ENCODE measurements around the gene SALL1.

SALL1 gene

GRCh38 chr16:51143196-51143977 lies 7.7 kb downstream of the SALL1 start:
- DNase-seq, result no peak

DNA sequence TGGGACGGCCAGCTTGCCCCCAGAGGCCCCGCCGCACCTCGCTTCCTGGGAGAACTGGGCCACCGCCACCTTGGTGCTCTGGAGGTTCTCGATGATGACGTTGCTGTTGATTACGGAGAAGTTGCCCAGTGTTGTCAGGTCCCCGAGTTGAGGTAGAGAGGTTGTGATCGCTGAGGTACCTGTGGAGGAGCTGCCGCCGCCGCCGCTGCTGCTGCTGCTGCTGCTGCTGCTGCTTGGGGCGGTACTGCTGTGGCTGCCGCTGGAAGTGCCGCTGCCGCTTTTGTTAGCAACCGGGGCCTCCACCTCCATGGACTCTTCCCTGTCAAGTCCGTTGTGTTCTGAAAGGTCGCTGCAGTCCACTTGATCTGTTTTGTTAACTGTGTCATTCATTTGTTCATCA lies 9.5 kb downstream of the SALL1 start:
- DNase-seq, result no peak

DNA sequence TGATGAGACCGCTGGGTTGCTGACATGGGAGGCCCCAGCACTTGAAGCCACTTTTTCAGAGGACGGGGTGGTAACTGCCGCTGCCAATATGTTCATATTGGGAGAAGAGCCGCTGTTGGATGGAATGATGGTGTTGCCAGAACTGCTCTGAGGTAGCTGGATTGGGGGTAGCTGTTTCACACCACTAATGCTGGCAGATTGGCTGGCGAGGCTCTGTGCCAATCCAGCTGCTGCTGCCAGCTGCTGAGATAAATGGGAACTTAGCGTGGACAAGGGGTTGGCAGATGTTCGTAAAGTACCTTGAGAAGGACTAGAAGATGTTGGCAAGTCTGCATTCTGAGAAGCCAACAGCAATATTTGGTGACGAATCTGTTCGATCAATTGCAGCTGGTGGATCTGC lies 10.0 kb downstream of the SALL1 start:
- no peak for DNase-seq

- no peak for DNase-seq
These were observed 11.0 kb downstream of the SALL1 start for GRCh38 chr16:51140112-51140511.

DNA sequence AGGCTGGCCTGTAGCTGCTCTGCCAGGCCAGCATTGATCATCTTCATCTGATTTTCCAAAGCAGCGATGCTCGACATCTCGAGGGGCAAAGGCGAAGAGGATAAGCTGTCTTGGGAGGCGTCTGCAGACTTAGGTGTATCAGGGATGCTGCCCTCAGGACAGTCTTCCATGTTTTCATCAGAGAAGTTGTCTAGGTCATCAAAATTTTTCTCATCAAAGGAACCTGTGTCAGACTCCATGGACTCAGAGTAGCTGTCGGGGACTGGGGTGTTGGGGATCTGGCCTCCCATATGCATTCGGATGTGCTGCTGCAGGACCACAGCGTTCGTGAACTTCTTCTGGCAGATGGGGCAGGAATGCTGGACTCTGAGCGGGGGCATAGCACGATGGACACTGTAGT lies 11.5 kb downstream of the SALL1 start:
- no peak for DNase-seq

- DNase-seq, result no peak
These were observed 12.9 kb downstream of the SALL1 start for GRCh38 chr16:51138178-51138577.

- peak in 40 of 56 donors; percentile 15 to 81 (median 52) for DNase-seq
These were observed 14.0 kb downstream of the SALL1 start for GRCh38 chr16:51137097-51137496.

- no peak for DNase-seq
These were observed 16.2 kb downstream of the SALL1 start for GRCh38 chr16:51134876-51135275.

DNA sequence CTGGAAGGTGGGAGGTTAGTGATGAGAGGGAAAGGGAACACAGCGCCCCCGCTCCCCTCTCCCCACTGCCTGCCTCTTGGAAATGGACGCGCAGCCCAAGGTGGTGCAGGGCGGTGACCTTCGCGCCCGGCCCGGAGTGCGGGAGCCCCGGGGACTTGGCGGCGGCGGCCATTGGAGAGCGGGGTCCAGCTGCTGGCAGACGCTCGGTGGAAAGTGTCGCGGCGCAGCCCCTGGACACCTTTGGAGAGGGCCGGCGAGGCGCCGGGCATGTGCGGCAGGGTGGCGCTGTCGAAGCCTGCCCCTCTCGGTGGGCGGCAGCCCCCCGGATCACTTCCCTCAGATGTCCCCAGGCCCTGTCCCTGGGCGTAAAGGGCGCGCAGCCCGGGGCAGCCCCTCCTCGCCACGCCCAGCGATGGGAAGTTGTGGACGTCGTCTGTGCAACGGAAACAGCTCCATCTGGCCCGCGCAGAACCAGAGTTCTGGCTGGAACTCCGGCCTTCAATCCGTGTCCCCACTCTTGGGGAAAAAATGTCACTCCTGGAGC lies 16.7 kb downstream of the SALL1 start:
- no peak for DNase-seq

DNA sequence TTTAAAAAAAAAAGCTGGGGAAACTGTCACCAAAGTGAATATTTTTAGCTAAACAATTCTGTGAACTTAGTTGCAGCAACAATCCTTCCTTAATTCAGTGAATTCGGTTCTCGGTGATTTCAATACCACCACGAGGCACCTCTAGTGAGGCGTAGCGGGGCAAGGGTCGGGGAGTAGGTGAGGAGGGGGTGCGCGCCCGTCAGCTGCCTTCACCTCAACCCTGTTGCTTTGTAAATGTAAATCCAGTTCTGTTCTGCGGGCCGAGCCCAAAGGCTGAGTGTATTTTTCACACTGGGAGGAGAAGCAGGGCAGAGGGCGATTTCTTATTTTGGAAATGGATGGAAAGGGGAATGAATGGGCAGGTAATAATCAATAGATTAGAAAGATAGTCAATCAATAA lies 17.4 kb downstream of the SALL1 start:
- DNase-seq, result no peak

DNA sequence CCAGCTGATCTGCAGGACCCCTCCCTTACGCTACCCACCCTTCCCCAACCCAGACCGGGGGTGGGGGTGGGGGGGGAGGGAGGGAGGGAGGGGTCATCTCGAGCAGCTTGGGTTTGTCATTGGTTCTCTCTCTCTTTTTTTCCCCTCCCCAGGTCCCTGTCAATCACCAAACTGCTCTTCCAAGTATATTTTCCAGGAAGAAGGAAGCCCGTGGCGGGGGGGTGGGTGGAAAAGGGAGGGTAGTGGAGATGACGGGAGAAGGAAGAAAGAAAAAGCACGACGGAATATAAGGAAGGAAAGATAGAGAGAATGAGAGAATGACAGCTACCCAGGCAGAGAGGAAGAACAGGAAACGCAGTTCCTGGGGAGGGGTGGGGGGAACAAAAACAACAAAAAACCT lies 17.9 kb downstream of the SALL1 start:
- no peak for DNase-seq

- no peak for DNase-seq
These were observed 18.5 kb downstream of the SALL1 start for GRCh38 chr16:51132490-51133115.

GRCh38 chr16:51131619-51132018 lies 19.5 kb downstream of the SALL1 start:
- no peak for DNase-seq

DNA sequence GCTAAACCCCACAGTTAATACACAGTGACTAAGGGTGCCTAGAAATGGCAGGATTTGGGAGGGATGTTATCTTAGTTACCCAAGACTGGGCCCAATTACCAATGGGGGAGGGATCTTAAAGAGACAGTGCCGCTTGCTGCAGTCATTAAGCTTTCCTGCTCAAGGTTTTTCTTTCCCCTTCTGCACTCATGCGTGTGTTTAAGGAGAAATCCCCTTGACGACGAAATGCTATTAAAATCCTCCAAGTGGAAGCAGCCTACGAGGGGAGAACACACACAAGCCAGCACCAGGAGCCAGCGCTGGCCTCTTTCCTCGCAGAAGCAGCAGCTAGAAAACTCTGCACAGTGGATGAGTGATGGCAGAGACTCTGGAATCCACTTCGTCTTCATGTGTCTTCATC lies 22.0 kb downstream of the SALL1 start:
- DNase-seq, result peak in 4 of 56 donors; percentile 14 to 49 (median 31)

DNA sequence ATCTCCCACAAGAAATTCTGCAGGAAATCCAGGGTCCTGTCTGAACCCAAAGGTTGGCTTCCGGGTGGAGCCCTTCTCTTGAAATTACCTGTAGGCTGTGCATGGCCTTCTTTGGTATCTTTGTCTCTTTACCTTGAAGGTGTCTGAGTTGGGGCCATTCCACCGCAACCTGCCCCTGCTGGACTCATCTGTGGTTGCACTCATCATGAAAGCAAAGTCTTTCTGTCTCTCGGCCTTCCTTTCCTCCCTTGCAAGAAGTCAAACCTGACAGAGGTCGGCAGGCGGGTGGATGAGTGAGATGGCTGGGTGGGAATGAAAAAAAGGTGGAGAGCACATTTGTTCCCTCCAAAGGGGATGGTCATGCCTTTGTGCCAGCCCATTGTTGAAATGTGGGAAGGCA lies 25.1 kb downstream of the SALL1 start:
- DNase-seq, result no peak

DNA sequence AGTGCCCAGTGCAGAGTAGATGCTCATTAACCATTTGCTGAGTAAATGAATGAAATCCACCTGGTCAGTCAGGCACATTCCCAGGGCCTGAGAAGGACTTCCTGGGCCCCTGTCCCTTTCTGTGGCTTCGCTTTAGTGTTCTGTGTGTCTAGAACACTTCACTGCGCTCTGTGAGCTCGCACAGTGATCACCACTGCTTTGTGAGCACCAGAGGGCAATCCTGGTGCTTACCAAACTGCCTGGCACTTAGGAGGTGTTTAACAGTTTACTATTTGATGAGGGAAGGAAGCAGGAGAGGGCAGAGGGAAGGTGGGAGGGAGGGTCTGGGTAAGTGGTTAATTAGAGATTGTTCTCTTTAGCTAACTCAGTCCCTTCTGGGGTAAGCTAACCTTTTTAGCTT lies 26.2 kb downstream of the SALL1 start:
- no peak for DNase-seq

GRCh38 chr16:51121850-51122249 lies 29.2 kb downstream of the SALL1 start:
- DNase-seq, result no peak

GRCh38 chr16:51120730-51121347 lies 30.2 kb downstream of the SALL1 start:
- no peak for DNase-seq

- DNase-seq, result no peak
These were observed 30.9 kb downstream of the SALL1 start for GRCh38 chr16:51119973-51120729.

- peak in 11 of 56 donors; percentile 7 to 51 (median 14) for DNase-seq
These were observed 31.5 kb downstream of the SALL1 start for GRCh38 chr16:51119556-51119955.

- no peak for DNase-seq
These were observed 34.7 kb downstream of the SALL1 start for GRCh38 chr16:51116353-51116752.

DNA sequence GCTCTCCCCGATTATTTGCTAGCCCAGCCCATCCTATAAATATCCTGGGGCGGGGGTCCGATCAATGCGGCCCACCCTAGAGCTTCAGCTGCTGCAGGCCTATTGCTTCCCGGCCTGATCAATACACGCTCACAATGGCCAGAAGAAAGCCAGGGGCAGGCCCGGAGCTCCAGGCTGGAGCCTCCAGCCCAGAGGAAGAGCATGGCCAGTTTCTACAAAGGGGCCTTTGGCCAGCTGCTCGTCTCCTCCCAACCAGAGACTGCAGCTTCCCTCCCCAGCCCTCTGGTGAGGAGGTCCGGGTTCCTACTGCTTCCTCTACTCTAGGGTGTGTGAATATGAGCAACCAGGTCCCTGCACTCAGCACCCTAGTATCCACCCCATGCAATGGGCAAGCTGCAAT lies 36.7 kb downstream of the SALL1 start:
- peak in 2 of 56 donors; percentile 3 to 13 for DNase-seq

All from amygdala (tissue), 56 donors.